Frontal cortex (tissue), 4 donors: ENCODE data around the gene KIF26B. TPM values are rescaled to one million over a fixed set of nuclear protein-coding genes. Genes with fewer than 3 reads are reported as not detected.
"Not testable (repeated sequence)": the region's sequence is repeated elsewhere in the genome, so short reads cannot be mapped to it uniquely, and the experiment has no call there.

Experiments used
- DNase-seq, 2 donors: peaks; one replicate each; pipeline ENCODE4 v3.0.0; 2012; ENCODE audit warnings: low spot score in 2 of 2
- FAIRE-seq: peaks from 2 replicates; lab custom pipeline; 2012; peaks lifted over from hg19 to GRCh38; lab: Jason Lieb, UNC
- total RNA-seq: library from RNA; depleted of rRNA; stranded (reverse); fragments of >200 nt; gene quantifications from one replicate; pipeline ENCODE4 v1.2.3, GENCODE V29; 2014
- donor health status: control.
- donor health status: control.
- donor health status: control.

Gene KIF26B
- total RNA-seq, 1 donor from 2014 or later: 11.4 TPM

- FAIRE-seq: no peak
- no peak for DNase-seq
Observed at GRCh38 chr1:245336149-245336983, 181.6 kb downstream of the KIF26B start.

- DNase-seq, FAIRE-seq: not testable (repeated sequence)
Observed at GRCh38 chr1:245336984-245337355, 182.2 kb downstream of the KIF26B start.

GRCh38 chr1:245337829-245338484 is 183.2 kb downstream of the KIF26B start:
- FAIRE-seq (no peak), DNase-seq (no peak)

- no peak for DNase-seq
- no peak for FAIRE-seq
Observed at GRCh38 chr1:245338485-245338877, 183.7 kb downstream of the KIF26B start.

GRCh38 chr1:245341743-245342142 is 187.0 kb downstream of the KIF26B start:
- no peak for FAIRE-seq
- DNase-seq: no peak

GRCh38 chr1:245345191-245345884 is 190.6 kb downstream of the KIF26B start:
- DNase-seq (no peak), FAIRE-seq (no peak)

GRCh38 chr1:245348626-245349025 is 193.8 kb downstream of the KIF26B start:
- FAIRE-seq (no peak), DNase-seq (no peak)

- no peak for DNase-seq
- FAIRE-seq: no peak
Observed at GRCh38 chr1:245353411-245353810, 198.6 kb downstream of the KIF26B start.

GRCh38 chr1:245353915-245354775 is 199.4 kb downstream of the KIF26B start:
- DNase-seq (no peak), FAIRE-seq (no peak)

- DNase-seq, FAIRE-seq: not testable (repeated sequence)
Observed at GRCh38 chr1:245355851-245356630, 201.3 kb downstream of the KIF26B start.

- FAIRE-seq (no peak), DNase-seq (no peak)
Observed at GRCh38 chr1:245356891-245357585, 202.3 kb downstream of the KIF26B start.

- not testable (repeated sequence) for DNase-seq, FAIRE-seq
Observed at GRCh38 chr1:245359101-245359680, 204.4 kb downstream of the KIF26B start.

- no peak for DNase-seq
- no peak for FAIRE-seq
Observed at GRCh38 chr1:245361065-245361464, 206.3 kb downstream of the KIF26B start.

- FAIRE-seq (no peak), DNase-seq (no peak)
Observed at GRCh38 chr1:245361951-245362350, 207.2 kb downstream of the KIF26B start.

GRCh38 chr1:245363461-245364200 is 208.8 kb downstream of the KIF26B start:
- FAIRE-seq (no peak), DNase-seq (peak in 1 of 2 donors; percentile 22)

- no peak for FAIRE-seq
- DNase-seq: no peak
Observed at GRCh38 chr1:245365095-245366020, 210.6 kb downstream of the KIF26B start.
